Keratinocyte (primary cell): ENCODE measurements around the gene FAM13C.

Experiments used
- EZH2 ChIP-seq: IDR thresholded peaks from one replicate; pipeline ENCODE4 v1.6.1; 2012; ENCODE audit warnings: inconsistent platforms, mild to moderate bottlenecking, low read length, moderate library complexity
- TF ChIP-seq, protein P1 (sequence below), 3 experiments: IDR thresholded peaks in 1 of 3; conservative IDR thresholded peaks in 1 of 3; optimal IDR thresholded peaks in 1 of 3; 2 replicates in 2 of 3; 3 replicates in 1 of 3; pipeline versions ENCODE3 to v1.5.1; 2011; ENCODE audit warnings: low read length in 3 of 3, mild to moderate bottlenecking in 3 of 3, moderate library complexity in 2 of 3, control low read depth in 1 of 3, inconsistent platforms in 1 of 3; ENCODE audit not compliant: insufficient read depth in 2 of 3; ENCODE audit errors: extremely low read depth in 1 of 3

DNA sequence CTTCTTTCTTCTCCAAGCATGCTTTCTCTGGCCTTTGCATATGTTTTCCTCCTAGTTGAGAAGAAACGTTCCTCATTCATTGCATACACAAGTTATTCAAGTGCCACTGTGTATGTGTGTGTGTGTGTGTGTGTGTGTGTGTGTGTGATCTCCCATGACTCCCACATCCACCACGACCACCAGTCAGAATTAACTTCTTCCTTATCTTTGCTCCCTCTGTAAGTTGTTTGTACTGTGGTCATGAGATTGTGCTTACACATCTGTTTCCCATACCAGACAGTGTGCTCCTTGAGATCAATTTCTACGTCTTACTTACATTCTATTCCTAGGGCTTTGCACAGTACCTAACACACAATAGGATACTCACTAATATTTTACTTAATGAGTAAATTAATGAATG, 22.4 kb upstream of the FAM13C start:
- TF ChIP-seq, protein P1, sequence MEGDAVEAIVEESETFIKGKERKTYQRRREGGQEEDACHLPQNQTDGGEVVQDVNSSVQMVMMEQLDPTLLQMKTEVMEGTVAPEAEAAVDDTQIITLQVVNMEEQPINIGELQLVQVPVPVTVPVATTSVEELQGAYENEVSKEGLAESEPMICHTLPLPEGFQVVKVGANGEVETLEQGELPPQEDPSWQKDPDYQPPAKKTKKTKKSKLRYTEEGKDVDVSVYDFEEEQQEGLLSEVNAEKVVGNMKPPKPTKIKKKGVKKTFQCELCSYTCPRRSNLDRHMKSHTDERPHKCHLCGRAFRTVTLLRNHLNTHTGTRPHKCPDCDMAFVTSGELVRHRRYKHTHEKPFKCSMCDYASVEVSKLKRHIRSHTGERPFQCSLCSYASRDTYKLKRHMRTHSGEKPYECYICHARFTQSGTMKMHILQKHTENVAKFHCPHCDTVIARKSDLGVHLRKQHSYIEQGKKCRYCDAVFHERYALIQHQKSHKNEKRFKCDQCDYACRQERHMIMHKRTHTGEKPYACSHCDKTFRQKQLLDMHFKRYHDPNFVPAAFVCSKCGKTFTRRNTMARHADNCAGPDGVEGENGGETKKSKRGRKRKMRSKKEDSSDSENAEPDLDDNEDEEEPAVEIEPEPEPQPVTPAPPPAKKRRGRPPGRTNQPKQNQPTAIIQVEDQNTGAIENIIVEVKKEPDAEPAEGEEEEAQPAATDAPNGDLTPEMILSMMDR (optimal IDR thresholded peaks at IDR 0.05 in 1 of 3, IDR thresholded peaks at IDR 0.05 in 1 of 3, conservative IDR thresholded peaks at IDR 0.05 in 1 of 3; ENCODE audit: extremely low read depth in 1 of 3, insufficient read depth in 2 of 3, low read length in 3 of 3), result no peak
- TF ChIP-seq EZH2, result no peak
